ENCODE data around the gene ASB16. TPM values are rescaled to one million over a fixed set of nuclear protein-coding genes. Genes with fewer than 3 reads are reported as not detected.

Gene ASB16
- total RNA-seq, 1 experiment from 2014 or later, result not detected

DNA sequence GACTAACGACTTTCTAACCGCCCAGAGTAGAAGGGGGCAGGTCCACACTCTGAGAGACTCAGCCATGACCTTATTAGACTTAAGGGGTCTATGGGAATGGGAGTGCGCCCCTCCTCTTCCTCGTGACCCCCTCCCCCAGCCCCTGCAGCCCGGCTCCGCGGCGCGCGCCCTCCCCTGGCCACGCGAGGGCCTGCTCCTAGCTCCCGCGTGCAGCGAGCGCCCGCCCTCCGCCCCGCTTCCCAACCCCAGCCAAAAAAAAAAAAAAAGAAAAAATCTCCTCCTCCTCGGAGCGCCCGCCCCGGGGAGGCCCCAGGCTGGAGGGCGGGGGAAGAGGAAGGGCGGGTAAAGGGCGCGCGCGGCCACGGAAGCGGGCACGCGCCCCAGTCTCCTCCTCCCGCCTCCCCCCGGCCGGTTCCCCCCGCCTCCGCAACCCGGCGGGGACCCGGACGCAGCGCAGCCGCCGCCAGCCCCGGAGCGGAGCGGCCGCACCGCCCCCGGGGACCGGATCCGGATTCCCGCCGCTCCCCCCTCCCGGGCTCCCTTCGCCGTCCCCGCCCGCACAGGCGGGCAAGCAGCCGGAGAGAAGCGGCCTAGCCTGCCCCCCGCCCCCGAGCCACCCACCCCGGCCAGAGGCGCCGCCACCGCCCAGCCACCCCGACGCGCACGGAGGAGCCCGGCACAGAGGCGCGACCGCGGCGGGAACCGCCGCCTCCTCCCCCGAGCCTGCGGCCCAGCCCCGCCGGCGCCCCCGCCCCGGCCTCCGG, 48.0 kb downstream of the ASB16 start:
- H3K4me3 ChIP-seq (ENCODE audit: low read length), result peak overlapping the region; percentile 90
- H3K9me2 ChIP-seq (replicated peaks; ENCODE audit: insufficient read depth, low read length), result no peaks in the 10 kb centered on the region
- peaks cover 35% of the 10 kb centered on the region for H3K4me1 ChIP-seq (ENCODE audit: low read length)

DNA sequence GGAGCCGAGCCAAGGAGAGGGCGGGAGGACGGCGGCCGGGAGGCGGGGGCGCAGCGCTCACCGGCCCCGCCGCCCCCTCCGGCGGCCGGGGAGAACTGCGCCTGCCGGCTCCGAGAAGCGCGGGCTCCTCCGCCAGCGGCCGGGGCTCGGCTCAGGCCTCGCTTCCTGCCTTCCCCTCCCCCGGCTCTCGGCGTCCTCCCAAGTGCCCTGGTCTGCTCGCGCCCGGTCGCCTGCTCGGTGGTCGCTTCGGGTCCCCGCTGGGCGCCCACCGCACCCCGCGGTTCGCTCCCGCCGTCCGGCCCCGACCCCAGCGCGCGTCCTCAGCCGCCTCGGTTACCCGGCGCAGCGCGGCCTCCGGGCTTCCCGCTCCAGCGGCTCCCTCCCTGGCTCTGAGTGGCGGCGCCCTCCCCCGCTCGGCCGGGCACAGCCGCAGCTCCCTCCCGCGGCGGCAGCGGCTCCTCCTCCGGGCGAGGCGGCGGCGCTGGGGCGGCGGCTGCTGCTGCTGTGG, 48.7 kb downstream of the ASB16 start:
- peaks cover 35% of the 10 kb centered on the region for H3K4me1 ChIP-seq (ENCODE audit: low read length)
- H3K9ac ChIP-seq (ENCODE audit: low read length), result peak overlapping the region; percentile 95
- H3K27ac ChIP-seq (ENCODE audit: low read length), result peak overlapping the region; percentile 81
- peaks cover 33% of the 10 kb centered on the region for H3K36me3 ChIP-seq (ENCODE audit: insufficient read depth, low read length)
- no peaks in the 10 kb centered on the region for H3K9me3 ChIP-seq (ENCODE audit: low read length)
- peak; percentile 88 for DNase-seq
- H2AFZ ChIP-seq (ENCODE audit: low read length), result no peak overlapping the region
- H3K27me3 ChIP-seq (ENCODE audit: low read length), result no peaks in the 10 kb centered on the region
- peak overlapping the region; percentile 90 for H3K4me3 ChIP-seq (ENCODE audit: low read length)
- peaks cover 35% of the 10 kb centered on the region for H3K79me2 ChIP-seq (ENCODE audit: low read length)
- peak overlapping the region; percentile 98 for H3K4me2 ChIP-seq (ENCODE audit: low read depth, low read length, poor library complexity, severe bottlenecking)
- peaks cover 8% of the 10 kb centered on the region; the same call in 1 of the 2 replicates for H4K20me1 ChIP-seq (ENCODE audit: insufficient read depth, low read depth, low read length)
- no peaks in the 10 kb centered on the region for H3K9me2 ChIP-seq (replicated peaks; ENCODE audit: insufficient read depth, low read length)

More for the DNA sequence above, 48.0 kb downstream of the ASB16 start:
- peak; percentile 99 for DNase-seq
- Histone ChIP-seq H3K9me3 (ENCODE audit: low read length) (no peaks in the 10 kb centered on the region), H3K9ac (ENCODE audit: low read length) (peak overlapping the region; percentile 95), H3K27ac (ENCODE audit: low read length) (peak overlapping the region; percentile 81), H3K36me3 (ENCODE audit: insufficient read depth, low read length) (peaks cover 36% of the 10 kb centered on the region), H3K79me2 (ENCODE audit: low read length) (peaks cover 35% of the 10 kb centered on the region), H4K20me1 (ENCODE audit: insufficient read depth, low read depth, low read length) (peaks cover 8% of the 10 kb centered on the region; the same call in 1 of the 2 replicates), H3K27me3 (ENCODE audit: low read length) (no peaks in the 10 kb centered on the region), H3K4me2 (ENCODE audit: low read depth, low read length, poor library complexity, severe bottlenecking) (peak overlapping the region; percentile 98), H2AFZ (ENCODE audit: low read length) (no peak overlapping the region)

DNA sequence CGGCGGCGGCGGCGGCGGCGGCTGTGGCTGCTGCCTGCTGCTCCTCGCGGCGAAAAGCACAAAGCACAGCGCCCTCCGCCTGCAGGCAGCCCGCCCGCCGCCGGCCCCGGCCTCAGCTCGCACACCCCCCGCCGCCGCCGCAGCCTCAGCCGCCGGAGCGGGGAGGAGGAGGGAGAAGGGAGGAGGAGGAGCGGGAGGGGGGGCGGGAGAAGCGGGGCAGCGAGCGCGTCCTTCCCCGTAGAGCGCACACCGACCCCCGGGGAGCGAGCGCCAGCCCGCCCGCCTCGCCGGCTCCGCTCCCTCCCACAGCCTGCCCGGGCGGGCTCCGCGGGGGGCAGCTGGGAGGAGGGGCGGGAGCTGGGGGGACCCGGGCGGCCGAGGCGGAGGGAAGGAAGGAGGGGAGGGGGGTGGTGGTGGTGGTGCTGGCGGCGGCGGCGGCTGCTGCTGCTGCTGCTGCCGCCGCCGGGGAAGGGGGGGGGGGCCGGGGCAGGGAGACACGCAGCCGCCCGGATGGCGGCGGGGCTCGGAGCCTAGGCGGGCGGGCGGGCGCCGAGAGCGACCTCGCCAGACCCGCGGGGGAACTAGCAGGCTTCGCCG, 49.2 kb downstream of the ASB16 start, which contains the start of gene UBTF:
Gene UBTF (minus strand): TSS at position 60 of the 597 bp plus-strand sequence. CDS start 1,446 bp downstream, outside the sequence.
- peak within 1 kb of the TSS; percentile 81 for H3K27ac ChIP-seq (ENCODE audit: low read length)
- peak within 1 kb of the TSS; percentile 90 for H3K4me3 ChIP-seq (ENCODE audit: low read length)
- no peak within 1 kb of the TSS for H2AFZ ChIP-seq (ENCODE audit: low read length)
- peak within 1 kb of the TSS; percentile 95 for H3K9ac ChIP-seq (ENCODE audit: low read length)
- H3K9me2 ChIP-seq (replicated peaks; ENCODE audit: insufficient read depth, low read length), result no peaks in the 10 kb centered on the region
- H3K79me2 ChIP-seq (ENCODE audit: low read length), result peaks cover 35% of the 10 kb centered on the region
- H3K9me3 ChIP-seq (ENCODE audit: low read length), result no peaks in the 10 kb centered on the region
- peak; percentile 92 for DNase-seq
- peaks cover 8% of the 10 kb centered on the region; the same call in 1 of the 2 replicates for H4K20me1 ChIP-seq (ENCODE audit: insufficient read depth, low read depth, low read length)
- peaks cover 27% of the 10 kb centered on the region for H3K36me3 ChIP-seq (ENCODE audit: insufficient read depth, low read length)
- peaks cover 35% of the 10 kb centered on the region for H3K4me1 ChIP-seq (ENCODE audit: low read length)
- peak within 1 kb of the TSS; percentile 98 for H3K4me2 ChIP-seq (ENCODE audit: low read depth, low read length, poor library complexity, severe bottlenecking)
- H3K27me3 ChIP-seq (ENCODE audit: low read length), result no peaks in the 10 kb centered on the region

DNA sequence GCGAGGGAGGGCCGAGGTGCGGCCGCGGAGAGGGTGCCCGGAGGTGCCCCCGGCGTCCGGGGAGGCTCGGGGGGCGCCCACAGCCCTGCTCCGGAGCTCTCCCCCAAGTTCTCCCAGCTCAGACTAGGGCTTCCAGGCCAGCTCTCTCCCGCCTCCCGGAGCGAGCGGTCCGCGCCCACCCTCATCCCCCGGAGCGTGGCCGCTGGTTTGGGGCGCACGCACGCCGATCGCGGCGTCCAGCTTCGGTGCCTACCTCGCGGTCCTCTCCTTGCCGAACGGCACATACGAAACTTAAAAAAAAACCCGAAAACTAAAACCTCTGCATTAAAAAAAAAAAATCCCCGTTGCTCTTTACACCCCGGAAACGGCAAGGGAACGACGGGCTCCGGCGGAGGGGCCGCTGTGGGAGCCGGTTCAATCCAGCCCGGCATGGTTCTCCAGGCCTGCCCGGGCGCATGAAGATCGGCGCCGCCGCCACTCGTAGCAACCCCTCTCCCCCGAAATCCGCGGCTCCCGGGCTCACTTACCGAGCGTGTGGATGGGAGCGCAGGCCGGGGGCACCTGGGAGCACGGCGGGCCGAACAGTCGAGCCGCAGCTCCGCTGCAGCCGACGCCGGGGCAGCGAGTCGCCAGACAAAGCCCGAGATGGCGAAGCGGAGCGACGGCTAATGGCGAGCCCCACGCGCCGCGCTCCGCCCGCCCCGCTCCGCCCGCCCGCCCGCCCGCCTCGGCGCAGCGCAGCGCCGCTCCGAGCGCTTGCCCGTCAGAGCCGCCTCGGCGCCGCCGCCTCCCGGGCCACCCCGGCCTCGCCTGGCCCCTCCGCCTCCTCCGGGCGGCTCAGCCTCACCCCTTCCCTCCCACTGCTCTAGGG, 49.9 kb downstream of the ASB16 start:
- Histone ChIP-seq H4K20me1 (ENCODE audit: insufficient read depth, low read depth, low read length) (peaks cover 8% of the 10 kb centered on the region; the same call in 1 of the 2 replicates), H3K79me2 (ENCODE audit: low read length) (peaks cover 34% of the 10 kb centered on the region), H3K4me1 (ENCODE audit: low read length) (peaks cover 35% of the 10 kb centered on the region), H3K4me2 (ENCODE audit: low read depth, low read length, poor library complexity, severe bottlenecking) (peak overlapping the region; percentile 98), H3K27ac (ENCODE audit: low read length) (peak overlapping the region; percentile 81), H3K9me3 (ENCODE audit: low read length) (no peaks in the 10 kb centered on the region), H3K27me3 (ENCODE audit: low read length) (no peaks in the 10 kb centered on the region), H3K36me3 (ENCODE audit: insufficient read depth, low read length) (peaks cover 20% of the 10 kb centered on the region), H3K4me3 (ENCODE audit: low read length) (peak overlapping the region; percentile 90), H2AFZ (ENCODE audit: low read length) (no peak overlapping the region), H3K9ac (ENCODE audit: low read length) (peak overlapping the region; percentile 95), H3K9me2 (replicated peaks; ENCODE audit: insufficient read depth, low read length) (no peaks in the 10 kb centered on the region)
- DNase-seq, result peak; percentile 86

DNA sequence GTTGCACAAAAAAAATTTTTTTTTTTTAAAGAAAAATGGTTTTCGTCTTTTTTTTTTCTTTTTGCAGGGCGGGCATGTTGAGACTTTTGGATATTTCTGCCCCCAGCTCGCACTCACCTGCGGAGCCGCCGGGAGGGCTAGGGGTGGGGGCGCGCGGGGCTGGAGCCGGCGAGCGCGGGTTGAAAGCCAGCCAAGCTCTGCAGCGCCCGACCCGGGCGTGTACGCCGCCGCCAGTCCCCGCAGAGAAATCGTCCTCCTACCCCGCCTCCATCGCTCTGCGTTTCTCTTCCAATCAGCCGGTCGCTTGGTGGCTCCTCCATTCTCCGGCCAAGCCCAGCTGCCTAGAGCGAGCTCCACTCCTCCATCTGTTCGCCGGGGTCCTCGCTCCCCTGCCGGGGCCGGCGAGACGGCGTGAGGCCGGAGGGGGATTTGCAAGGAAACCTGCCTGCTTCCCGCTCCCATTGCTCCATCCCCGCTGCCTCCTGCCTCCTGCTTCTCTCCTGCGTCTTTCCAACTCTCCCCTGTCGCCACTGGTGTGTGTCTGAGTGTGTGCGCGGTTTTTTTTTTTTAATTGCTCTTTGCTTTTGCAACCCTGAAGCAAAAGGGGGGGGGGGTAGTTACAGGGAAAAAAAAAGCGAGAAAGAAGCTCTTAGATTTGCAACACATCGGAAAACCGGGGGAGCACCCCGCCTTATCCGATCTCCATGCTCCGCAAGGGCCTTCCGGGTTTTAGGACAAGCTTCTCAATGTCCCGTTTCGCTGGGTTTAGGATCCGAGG, 50.8 kb downstream of the ASB16 start:
- Histone ChIP-seq H2AFZ (ENCODE audit: low read length) (peak overlapping the region; percentile 54; the same call in 1 of the 2 replicates), H3K9me3 (ENCODE audit: low read length) (no peaks in the 10 kb centered on the region), H3K9me2 (replicated peaks; ENCODE audit: insufficient read depth, low read length) (no peaks in the 10 kb centered on the region), H3K4me1 (ENCODE audit: low read length) (peaks cover 30% of the 10 kb centered on the region), H3K9ac (ENCODE audit: low read length) (peak overlapping the region; percentile 95), H3K36me3 (ENCODE audit: insufficient read depth, low read length) (peaks cover 12% of the 10 kb centered on the region), H3K79me2 (ENCODE audit: low read length) (peaks cover 26% of the 10 kb centered on the region), H3K27ac (ENCODE audit: low read length) (no peak overlapping the region), H3K27me3 (ENCODE audit: low read length) (no peaks in the 10 kb centered on the region), H3K4me2 (ENCODE audit: low read depth, low read length, poor library complexity, severe bottlenecking) (peak overlapping the region; percentile 98), H4K20me1 (ENCODE audit: insufficient read depth, low read depth, low read length) (peaks cover 8% of the 10 kb centered on the region; the same call in 1 of the 2 replicates), H3K4me3 (ENCODE audit: low read length) (peak overlapping the region; percentile 90)
- peak; percentile 87 for DNase-seq

DNA sequence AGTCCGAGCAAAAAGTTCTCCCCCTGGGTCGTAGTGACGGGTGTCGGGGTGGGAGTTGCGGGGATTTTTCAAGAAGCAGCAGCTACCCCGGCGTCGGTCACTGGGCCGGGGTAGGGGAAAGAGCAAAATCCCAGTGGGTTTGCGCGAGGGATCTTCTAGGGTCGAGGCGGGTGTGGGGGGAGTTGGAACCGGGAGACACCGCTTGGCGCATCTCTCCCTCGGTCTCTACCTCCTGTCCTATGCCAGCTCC, 51.3 kb downstream of the ASB16 start:
- Histone ChIP-seq H3K4me1 (ENCODE audit: low read length) (peaks cover 25% of the 10 kb centered on the region), H2AFZ (ENCODE audit: low read length) (peak overlapping the region; percentile 54; the same call in 1 of the 2 replicates), H3K36me3 (ENCODE audit: insufficient read depth, low read length) (peaks cover 7% of the 10 kb centered on the region), H3K27ac (ENCODE audit: low read length) (no peak overlapping the region), H3K27me3 (ENCODE audit: low read length) (no peaks in the 10 kb centered on the region), H3K9me2 (replicated peaks; ENCODE audit: insufficient read depth, low read length) (no peaks in the 10 kb centered on the region), H3K4me3 (ENCODE audit: low read length) (peak overlapping the region; percentile 90), H3K4me2 (ENCODE audit: low read depth, low read length, poor library complexity, severe bottlenecking) (peak overlapping the region; percentile 98), H3K9me3 (ENCODE audit: low read length) (no peaks in the 10 kb centered on the region), H3K79me2 (ENCODE audit: low read length) (peaks cover 21% of the 10 kb centered on the region), H4K20me1 (ENCODE audit: insufficient read depth, low read depth, low read length) (peaks cover 8% of the 10 kb centered on the region; the same call in 1 of the 2 replicates), H3K9ac (ENCODE audit: low read length) (peak overlapping the region; percentile 95)
- no peak for DNase-seq

DNA sequence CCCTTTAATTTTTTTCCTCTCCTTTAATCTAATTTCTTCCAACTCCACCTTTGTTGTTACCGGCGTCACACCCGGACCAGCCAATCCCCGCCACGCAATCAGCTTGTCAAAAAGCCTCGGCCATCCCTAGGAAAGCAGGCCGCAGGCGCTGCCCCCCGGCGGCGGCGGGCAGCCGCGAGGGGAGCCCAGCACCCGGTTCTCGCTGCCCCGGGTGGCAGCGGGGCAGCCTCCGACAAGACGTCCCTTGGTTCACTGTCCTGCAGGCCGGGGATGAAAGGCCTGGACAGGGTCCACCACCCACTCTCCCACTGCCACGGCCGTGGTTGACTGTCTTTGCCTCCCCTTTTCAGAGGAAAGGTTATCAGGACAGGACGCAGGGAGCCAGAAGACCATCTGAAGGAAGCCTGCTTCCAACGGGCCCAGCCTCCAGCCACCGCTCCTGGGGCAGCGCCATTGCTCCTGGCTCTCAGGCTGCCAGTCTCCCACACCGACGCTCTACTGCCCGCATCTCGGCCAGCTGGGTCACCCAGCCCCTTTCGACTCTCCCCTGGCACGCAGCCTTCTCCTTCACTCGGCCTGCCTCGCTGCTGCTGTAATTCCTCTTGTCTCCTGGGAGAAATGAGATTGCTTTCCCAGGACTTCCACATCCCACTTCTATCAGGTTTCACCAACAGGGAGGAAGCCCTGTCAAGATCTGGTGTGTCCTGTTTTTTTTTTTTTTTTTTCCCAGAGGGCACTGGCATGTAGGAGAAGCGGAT, 51.8 kb downstream of the ASB16 start:
- H3K4me3 ChIP-seq (ENCODE audit: low read length), result peak overlapping the region; percentile 90; the same call in 1 of the 2 replicates
- peak; percentile 71 for DNase-seq
- H3K79me2 ChIP-seq (ENCODE audit: low read length), result peaks cover 16% of the 10 kb centered on the region
- peak overlapping the region; percentile 95 for H3K9ac ChIP-seq (ENCODE audit: low read length)
- no peaks in the 10 kb centered on the region for H3K27me3 ChIP-seq (ENCODE audit: low read length)
- no peak overlapping the region for H3K27ac ChIP-seq (ENCODE audit: low read length)
- H3K36me3 ChIP-seq (ENCODE audit: insufficient read depth, low read length), result 0 out of 2 replicates have a peak, but pooled peaks cover 3% of the 10 kb centered on the region
- no peak overlapping the region for H2AFZ ChIP-seq (ENCODE audit: low read length)
- H3K9me2 ChIP-seq (replicated peaks; ENCODE audit: insufficient read depth, low read length), result no peaks in the 10 kb centered on the region
- peaks cover 8% of the 10 kb centered on the region; the same call in 1 of the 2 replicates for H4K20me1 ChIP-seq (ENCODE audit: insufficient read depth, low read depth, low read length)
- peak overlapping the region; percentile 98 for H3K4me2 ChIP-seq (ENCODE audit: low read depth, low read length, poor library complexity, severe bottlenecking)
- peaks cover 20% of the 10 kb centered on the region for H3K4me1 ChIP-seq (ENCODE audit: low read length)
- no peaks in the 10 kb centered on the region for H3K9me3 ChIP-seq (ENCODE audit: low read length)
